Mammary epithelial cell (primary cell): ENCODE data around the gene ZCCHC24.

Experiments used
- EZH2 ChIP-seq: IDR thresholded peaks from 2 replicates; pipeline ENCODE4 v1.6.1; 2012; ENCODE audit warnings: low read length, inconsistent platforms, borderline replicate concordance
- TF ChIP-seq, protein P1 (sequence below), 2 donors: IDR thresholded peaks in 1 of 2; conservative IDR thresholded peaks in 1 of 2; 2 replicates each; pipeline ENCODE4 v1.5.1; 2011 to 2012; ENCODE audit warnings: inconsistent platforms in 2 of 2, low read length in 2 of 2, mild to moderate bottlenecking in 2 of 2, control low read depth in 1 of 2, low read depth in 1 of 2; ENCODE audit not compliant: insufficient read depth in 1 of 2; ENCODE audit errors: extremely low read depth in 1 of 2

DNA sequence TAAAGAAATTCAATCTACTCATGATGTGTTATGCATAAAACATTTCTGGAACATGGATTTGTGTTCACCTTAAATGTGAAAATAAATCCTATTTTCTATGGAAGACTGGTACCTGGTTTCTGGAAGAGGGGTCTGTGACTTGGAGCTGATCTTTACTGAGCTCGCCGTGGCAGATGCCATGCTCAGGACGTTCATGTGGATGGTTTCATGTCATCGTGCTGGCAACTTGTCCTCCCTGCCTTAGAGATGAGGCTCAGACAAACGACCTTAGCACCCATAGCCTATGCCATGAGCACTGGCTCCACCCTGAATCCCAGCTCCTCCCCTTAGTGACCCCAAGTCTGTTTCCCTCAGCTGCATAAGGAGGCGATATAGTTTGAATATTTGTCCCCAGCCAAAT is 90.8 kb downstream of the ZCCHC24 start:
- TF ChIP-seq, protein P1, sequence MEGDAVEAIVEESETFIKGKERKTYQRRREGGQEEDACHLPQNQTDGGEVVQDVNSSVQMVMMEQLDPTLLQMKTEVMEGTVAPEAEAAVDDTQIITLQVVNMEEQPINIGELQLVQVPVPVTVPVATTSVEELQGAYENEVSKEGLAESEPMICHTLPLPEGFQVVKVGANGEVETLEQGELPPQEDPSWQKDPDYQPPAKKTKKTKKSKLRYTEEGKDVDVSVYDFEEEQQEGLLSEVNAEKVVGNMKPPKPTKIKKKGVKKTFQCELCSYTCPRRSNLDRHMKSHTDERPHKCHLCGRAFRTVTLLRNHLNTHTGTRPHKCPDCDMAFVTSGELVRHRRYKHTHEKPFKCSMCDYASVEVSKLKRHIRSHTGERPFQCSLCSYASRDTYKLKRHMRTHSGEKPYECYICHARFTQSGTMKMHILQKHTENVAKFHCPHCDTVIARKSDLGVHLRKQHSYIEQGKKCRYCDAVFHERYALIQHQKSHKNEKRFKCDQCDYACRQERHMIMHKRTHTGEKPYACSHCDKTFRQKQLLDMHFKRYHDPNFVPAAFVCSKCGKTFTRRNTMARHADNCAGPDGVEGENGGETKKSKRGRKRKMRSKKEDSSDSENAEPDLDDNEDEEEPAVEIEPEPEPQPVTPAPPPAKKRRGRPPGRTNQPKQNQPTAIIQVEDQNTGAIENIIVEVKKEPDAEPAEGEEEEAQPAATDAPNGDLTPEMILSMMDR (conservative IDR thresholded peaks at IDR 0.05 in 1 of 2, IDR thresholded peaks at IDR 0.05 in 1 of 2; ENCODE audit: extremely low read depth in 1 of 2, insufficient read depth in 1 of 2, low read depth in 1 of 2, low read length in 2 of 2), result no peak
- TF ChIP-seq EZH2, result no peak
